Neural progenitor cell (in vitro differentiated cells): Measurements from ENCODE around the gene DNAH10.

Experiments used
- CTCF ChIP-seq: fragments of 200-600 bp; sonication (generic); IDR thresholded peaks from 2 replicates; pipeline ENCODE4 v1.5.1; 2017; ENCODE audit warnings: antibody characterized with exemption, mild to moderate bottlenecking
- EZH2phosphoT487 ChIP-seq: fragments of 200-600 bp; sonication (generic); IDR thresholded peaks from 2 replicates; pipeline ENCODE4 v1.6.1; 2017; ENCODE audit warnings: antibody characterized with exemption

- TF ChIP-seq CTCF, result no peak
- TF ChIP-seq EZH2phosphoT487, result no peak
These were observed 35.9 kb upstream of the DNAH10 start for GRCh38 chr12:123726244-123726643.
